H9 (cell line): ENCODE measurements around the gene ZC3H12C. TPM values are rescaled to one million over a fixed set of nuclear protein-coding genes. Genes with fewer than 3 reads are reported as not detected.

Source experiments
- DNase-seq: peaks from one replicate; pipeline ENCODE4 v3.0.0-alpha.2; 2017
- H2AFZ ChIP-seq: one replicate; pipeline ENCODE4 v1.6.1; 2013; ENCODE audit warnings: mild to moderate bottlenecking, low read length, control low read depth, moderate library complexity
- H2AK5ac ChIP-seq: 2 replicates; pipeline ENCODE4 v1.6.1; 2013; ENCODE audit warnings: low read length, control low read depth, mixed read lengths; ENCODE audit not compliant: insufficient read length
- H2BK120ac ChIP-seq: one replicate; pipeline ENCODE4 v1.6.1; 2013; ENCODE audit warnings: low read depth, mild to moderate bottlenecking, low read length, control low read depth, inconsistent platforms; ENCODE audit not compliant: poor library complexity, severe bottlenecking
- H2BK12ac ChIP-seq: 2 replicates; pipeline ENCODE4 v1.6.1; 2013; ENCODE audit warnings: low read length, control low read depth, mixed read lengths, low read depth; ENCODE audit not compliant: insufficient read length
- H2BK15ac ChIP-seq: 2 replicates; pipeline ENCODE4 v1.6.1; 2013; ENCODE audit warnings: low read depth, low read length, control low read depth
- H2BK20ac ChIP-seq: one replicate; pipeline ENCODE4 v1.6.1; 2013; ENCODE audit warnings: low read depth, mild to moderate bottlenecking, low read length, control low read depth, inconsistent platforms; ENCODE audit not compliant: poor library complexity, severe bottlenecking
- H2BK5ac ChIP-seq: 2 replicates; pipeline ENCODE4 v1.6.1; 2013; ENCODE audit warnings: low read length, control low read depth, mixed read lengths; ENCODE audit not compliant: insufficient read length
- H3K14ac ChIP-seq: 2 replicates; pipeline ENCODE4 v1.6.1; 2013; ENCODE audit warnings: low read length, control low read depth; ENCODE audit not compliant: insufficient read depth
- H3K18ac ChIP-seq: 2 replicates; pipeline ENCODE4 v1.6.1; 2013; ENCODE audit warnings: low read depth, mild to moderate bottlenecking, mixed read lengths, low read length, control low read depth; ENCODE audit not compliant: insufficient read length
- H3K23ac ChIP-seq: 2 replicates; pipeline ENCODE4 v1.6.1; 2013; ENCODE audit warnings: low read length, control low read depth, mixed read lengths, low read depth; ENCODE audit not compliant: insufficient read length
- H3K23me2 ChIP-seq: 2 replicates; pipeline ENCODE4 v1.6.1; 2013; ENCODE audit warnings: low read depth, mild to moderate bottlenecking, mixed read lengths, low read length, control low read depth; ENCODE audit not compliant: insufficient read length, poor library complexity, severe bottlenecking
- H3K27ac ChIP-seq: 2 replicates; pipeline ENCODE4 v1.5.1; 2013; ENCODE audit warnings: low read length, control low read depth, mixed read lengths, low read depth; ENCODE audit not compliant: insufficient read length
- H3K27me3 ChIP-seq: 2 replicates; pipeline ENCODE4 v1.6.1; 2013; ENCODE audit warnings: low read length, control low read depth, inconsistent platforms; ENCODE audit not compliant: insufficient read depth
- H3K4ac ChIP-seq: 2 replicates; pipeline ENCODE4 v1.6.1; 2013; ENCODE audit warnings: low read depth, mild to moderate bottlenecking, control low read depth, inconsistent platforms, low read length, moderate library complexity
- H3K4me1 ChIP-seq: 2 replicates; pipeline ENCODE4 v1.6.1; 2013; ENCODE audit warnings: low read length, control low read depth, inconsistent platforms; ENCODE audit not compliant: insufficient read depth
- H3K4me2 ChIP-seq: 2 replicates; pipeline ENCODE4 v1.6.1; 2013; ENCODE audit warnings: low read length, control low read depth, mixed read lengths; ENCODE audit not compliant: insufficient read length, insufficient read depth
- H3K56ac ChIP-seq: 2 replicates; pipeline ENCODE4 v1.6.1; 2013; ENCODE audit warnings: low read depth, mild to moderate bottlenecking, mixed read lengths, low read length, control low read depth; ENCODE audit not compliant: insufficient read length
- H3K79me1 ChIP-seq: 2 replicates; pipeline ENCODE4 v1.6.1; 2013; ENCODE audit warnings: low read depth, mild to moderate bottlenecking, moderate library complexity, low read length, control low read depth, inconsistent platforms; ENCODE audit not compliant: insufficient read depth, poor library complexity, severe bottlenecking
- H3K79me2 ChIP-seq: 2 replicates; pipeline ENCODE4 v1.6.1; 2013; ENCODE audit warnings: low read length, control low read depth, inconsistent platforms; ENCODE audit not compliant: insufficient read depth
- H3K9ac ChIP-seq: 2 replicates; pipeline ENCODE4 v1.6.1; 2013; ENCODE audit warnings: low read length, control low read depth, mixed read lengths; ENCODE audit not compliant: insufficient read length; ENCODE audit errors: extremely low read depth
- H3K9me3 ChIP-seq: one replicate; pipeline ENCODE4 v1.6.1; 2013; ENCODE audit warnings: low read depth, low read length, inconsistent platforms; ENCODE audit not compliant: control insufficient read depth
- H3T11ph ChIP-seq: one replicate; pipeline ENCODE4 v1.6.1; 2013; ENCODE audit warnings: mild to moderate bottlenecking, low read length, control low read depth, inconsistent platforms
- H4K20me1 ChIP-seq: one replicate; pipeline ENCODE4 v1.6.1; 2013; ENCODE audit not compliant: control insufficient read depth, insufficient read length, insufficient read depth
- H4K5ac ChIP-seq: 2 replicates; pipeline ENCODE4 v1.6.1; 2013; ENCODE audit warnings: low read depth, mild to moderate bottlenecking, mixed read lengths, low read length, control low read depth; ENCODE audit not compliant: insufficient read length
- H4K8ac ChIP-seq: replicated peaks from 2 replicates; pipeline ENCODE4 v1.6.1; 2013; ENCODE audit warnings: low read length, control low read depth, mixed read lengths, low read depth; ENCODE audit not compliant: insufficient read length
- H4K91ac ChIP-seq: 2 replicates; pipeline ENCODE4 v1.6.1; 2013; ENCODE audit warnings: low read depth, mild to moderate bottlenecking, moderate library complexity, mixed read lengths, low read length, control low read depth; ENCODE audit not compliant: insufficient read length
- H3K27ac Mint-ChIP-seq, 3 experiments: 2 replicates in 2 of 3; 3 replicates in 1 of 3; pipeline ENCODE4 v1.8.0; 2020 to 2021; ENCODE audit warnings: mixed read lengths in 3 of 3, mild to moderate bottlenecking in 1 of 3, moderate library complexity in 1 of 3
- H3K27me3 Mint-ChIP-seq: 2 replicates; pipeline ENCODE4 v1.8.0; 2021; ENCODE audit warnings: low read depth, mild to moderate bottlenecking, moderate library complexity, mixed read lengths
- H3K36me3 Mint-ChIP-seq, 3 experiments: 2 replicates in 2 of 3; 3 replicates in 1 of 3; pipeline ENCODE4 v1.8.0; 2020 to 2021; ENCODE audit warnings: low read depth in 3 of 3, mixed read lengths in 3 of 3; ENCODE audit not compliant: insufficient read depth in 1 of 3
- H3K4me1 Mint-ChIP-seq, 2 experiments: 2 replicates each; pipeline ENCODE4 v1.8.0; 2020; ENCODE audit warnings: mixed read lengths in 2 of 2
- H3K4me3 Mint-ChIP-seq, 2 experiments: 2 replicates in 1 of 2; 3 replicates in 1 of 2; pipeline ENCODE4 v1.8.0; 2020 to 2021; ENCODE audit warnings: mild to moderate bottlenecking in 2 of 2, mixed read lengths in 2 of 2, moderate library complexity in 1 of 2
- H3K9me3 Mint-ChIP-seq, 2 experiments: 2 replicates in 1 of 2; 3 replicates in 1 of 2; pipeline ENCODE4 v1.8.0; 2020; ENCODE audit warnings: mild to moderate bottlenecking in 2 of 2, mixed read lengths in 2 of 2, moderate library complexity in 1 of 2
- WGBS: extraction: QIAGEN DNeasy Blood & Tissue Kit; methylation state at CpG from one replicate; pipeline ENCODE4 v1.1.7; 2013; ENCODE audit warnings: missing lambda C conversion rate, low lambda C conversion rate, mixed read lengths; ENCODE audit not compliant: insufficient read length; ENCODE audit errors: extremely low coverage; 5-methylcytosine and 5-hydroxymethylcytosine counted together
- total RNA-seq: library from RNA; stranded (reverse); gene quantifications from 2 replicates; pipeline ENCODE4 v1.2.1, GENCODE V29; 2021
- TF ChIP-seq, protein P1 (sequence below): fragments of 200-600 bp; sonication (generic); conservative IDR thresholded peaks from 3 replicates; pipeline ENCODE4 v1.8.0; 2021; ENCODE audit warnings: antibody characterized with exemption, mild to moderate bottlenecking

The ZC3H12C gene
- total RNA-seq, 1 experiment from 2014 or later: 4.8 TPM

DNA sequence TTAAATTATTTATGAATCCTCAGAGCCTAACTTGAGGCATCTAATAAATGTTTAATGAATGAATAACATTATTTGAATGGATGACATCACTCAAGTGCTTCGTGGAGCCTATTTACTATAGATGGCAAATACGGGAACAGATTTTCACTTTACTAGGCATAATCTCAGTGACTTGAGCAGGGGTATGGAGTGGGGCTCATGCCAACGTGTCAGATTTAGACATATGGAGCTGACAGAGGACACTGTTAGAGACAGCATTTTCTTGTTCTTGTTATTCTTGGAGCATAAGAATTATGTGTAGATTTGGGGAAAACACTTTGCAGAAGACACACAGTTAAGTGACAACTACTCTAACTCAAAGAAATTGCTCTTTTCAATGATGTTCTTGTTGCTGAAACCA, 124.7 kb downstream of the ZC3H12C start:
- TF ChIP-seq, protein P1, sequence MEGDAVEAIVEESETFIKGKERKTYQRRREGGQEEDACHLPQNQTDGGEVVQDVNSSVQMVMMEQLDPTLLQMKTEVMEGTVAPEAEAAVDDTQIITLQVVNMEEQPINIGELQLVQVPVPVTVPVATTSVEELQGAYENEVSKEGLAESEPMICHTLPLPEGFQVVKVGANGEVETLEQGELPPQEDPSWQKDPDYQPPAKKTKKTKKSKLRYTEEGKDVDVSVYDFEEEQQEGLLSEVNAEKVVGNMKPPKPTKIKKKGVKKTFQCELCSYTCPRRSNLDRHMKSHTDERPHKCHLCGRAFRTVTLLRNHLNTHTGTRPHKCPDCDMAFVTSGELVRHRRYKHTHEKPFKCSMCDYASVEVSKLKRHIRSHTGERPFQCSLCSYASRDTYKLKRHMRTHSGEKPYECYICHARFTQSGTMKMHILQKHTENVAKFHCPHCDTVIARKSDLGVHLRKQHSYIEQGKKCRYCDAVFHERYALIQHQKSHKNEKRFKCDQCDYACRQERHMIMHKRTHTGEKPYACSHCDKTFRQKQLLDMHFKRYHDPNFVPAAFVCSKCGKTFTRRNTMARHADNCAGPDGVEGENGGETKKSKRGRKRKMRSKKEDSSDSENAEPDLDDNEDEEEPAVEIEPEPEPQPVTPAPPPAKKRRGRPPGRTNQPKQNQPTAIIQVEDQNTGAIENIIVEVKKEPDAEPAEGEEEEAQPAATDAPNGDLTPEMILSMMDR: no peak
- H4K20me1 ChIP-seq: no peaks in the 10 kb centered on the region
- H2BK120ac ChIP-seq: no peak overlapping the region
- Mint-ChIP-seq H3K36me3 (peaks cover 0 to 2% (median 0%) of the 10 kb centered on the region in 3 experiments; a peak in 2 of 7 replicates), H3K4me1 (no peaks in the 10 kb centered on the region), H3K9me3 (no peaks in the 10 kb centered on the region), H3K27ac (no peak overlapping the region), H3K27me3 (no peaks in the 10 kb centered on the region), H3K4me3 (no peak overlapping the region)
- H3K18ac ChIP-seq: no peak overlapping the region
- no peak overlapping the region for H3K4me2 ChIP-seq
- no peak overlapping the region for H3T11ph ChIP-seq
- H3K9ac ChIP-seq: no peak overlapping the region
- no peaks in the 10 kb centered on the region for H3K79me2 ChIP-seq
- no peak overlapping the region for H2AK5ac ChIP-seq
- H3K27ac ChIP-seq: no peak overlapping the region
- H3K27me3 ChIP-seq: no peaks in the 10 kb centered on the region
- no peaks in the 10 kb centered on the region for H3K9me3 ChIP-seq
- no peak overlapping the region for H2BK20ac ChIP-seq
- H4K91ac ChIP-seq: no peak overlapping the region
- no peak overlapping the region for H3K23ac ChIP-seq
- H2BK5ac ChIP-seq: no peak overlapping the region
- no peaks in the 10 kb centered on the region for H3K23me2 ChIP-seq
- WGBS: no CpG with 5 or more reads among the region's 3 CpGs
- no peak overlapping the region for H2BK12ac ChIP-seq
- H3K14ac ChIP-seq: no peak overlapping the region
- H4K5ac ChIP-seq: no peak overlapping the region
- H2BK15ac ChIP-seq: no peak overlapping the region
- no peaks in the 10 kb centered on the region for H3K4me1 ChIP-seq
- no peaks in the 10 kb centered on the region for H3K79me1 ChIP-seq
- no peak overlapping the region for H2AFZ ChIP-seq
- no peak overlapping the region for H3K56ac ChIP-seq
- no peak for DNase-seq
- no peak overlapping the region for H4K8ac ChIP-seq
- H3K4ac ChIP-seq: no peak overlapping the region
